ENCODE measurements around the gene ALX3.

GRCh38 chr1:110070282-110070669, 196 bp downstream of the ALX3 start:
- TF ChIP-seq REST (tag by site-specific recombination; IDR thresholded peaks at IDR 0.05): no peak
- TF ChIP-seq ZNF621 (tag by site-specific recombination; IDR thresholded peaks at IDR 0.05): no peak
- TF ChIP-seq CTCF (tag by site-specific recombination; IDR thresholded peaks at IDR 0.05): no peak
- TF ChIP-seq ZNF561 (tag by site-specific recombination; IDR thresholded peaks at IDR 0.05; ENCODE audit: borderline replicate concordance): no peak
- no peak for TF ChIP-seq ZNF146 (tag by site-specific recombination; IDR thresholded peaks at IDR 0.05)
- TF ChIP-seq ZNF175 (tag by site-specific recombination; IDR thresholded peaks at IDR 0.05): no peak
